HG03460 (cell line): ENCODE data around the gene DHRS4.

Experiments used
- ATAC-seq: cut with Tn5 transposase; IDR thresholded peaks from one replicate; pipeline ENCODE4 v1.9.1; 2021; ENCODE audit not compliant: unreplicated experiment

The DHRS4 gene

GRCh38 chr14:23953464-23954278 lies at the start of gene DHRS4:
TSS of gene DHRS4 (plus strand) at chr14:23953770. CDS start at chr14:23953789, 19 bp downstream.
- peak; percentile 87 for ATAC-seq

- ATAC-seq: no peak
Measured at GRCh38 chr14:23910101-23910875, 43.3 kb upstream of the DHRS4 start.

GRCh38 chr14:23910876-23911210 lies 42.7 kb upstream of the DHRS4 start:
- ATAC-seq: no peak

GRCh38 chr14:23915559-23915958 lies 38.0 kb upstream of the DHRS4 start:
- ATAC-seq: no peak

GRCh38 chr14:23916004-23916403 lies 37.6 kb upstream of the DHRS4 start:
- ATAC-seq: no peak

- ATAC-seq: no peak
Measured at GRCh38 chr14:23916446-23916845, 37.1 kb upstream of the DHRS4 start.

GRCh38 chr14:23922545-23922944 lies 31.0 kb upstream of the DHRS4 start:
- no peak for ATAC-seq

- ATAC-seq: no peak
Measured at GRCh38 chr14:23925523-23926075, 28.0 kb upstream of the DHRS4 start.

GRCh38 chr14:23926543-23926942 lies 27.0 kb upstream of the DHRS4 start:
- no peak for ATAC-seq

- no peak for ATAC-seq
Measured at GRCh38 chr14:23929136-23929535, 24.4 kb upstream of the DHRS4 start.

- peak; percentile 62 for ATAC-seq
Measured at GRCh38 chr14:23929822-23930294, 23.7 kb upstream of the DHRS4 start.

GRCh38 chr14:23930742-23931141 lies 22.8 kb upstream of the DHRS4 start:
- no peak for ATAC-seq

GRCh38 chr14:23931721-23932289 lies 21.8 kb upstream of the DHRS4 start:
- ATAC-seq: no peak

GRCh38 chr14:23932639-23933038 lies 20.9 kb upstream of the DHRS4 start:
- ATAC-seq: no peak

GRCh38 chr14:23933108-23933741 lies 20.3 kb upstream of the DHRS4 start:
- ATAC-seq: no peak

GRCh38 chr14:23933742-23934128 lies 19.8 kb upstream of the DHRS4 start:
- no peak for ATAC-seq

- ATAC-seq: no peak
Measured at GRCh38 chr14:23935158-23935557, 18.4 kb upstream of the DHRS4 start.

GRCh38 chr14:23936084-23936829 lies 17.3 kb upstream of the DHRS4 start:
- ATAC-seq: no peak

GRCh38 chr14:23937203-23937602 lies 16.4 kb upstream of the DHRS4 start:
- ATAC-seq: no peak

GRCh38 chr14:23938823-23939222 lies 14.7 kb upstream of the DHRS4 start:
- ATAC-seq: no peak
